Heart right ventricle (tissue), 16 donors: ENCODE measurements around the gene MRAS. TPM values are rescaled to one million over a fixed set of nuclear protein-coding genes. Genes with fewer than 3 reads are reported as not detected.

Source experiments
- ATAC-seq, 8 donors: fragments of 200-7000 bp; cut with Tn5 transposase; one replicate each; pipeline ENCODE4 v1.9.1; 2020; ENCODE audit warnings: mild to moderate bottlenecking in 8 of 8, moderate library complexity in 8 of 8, moderate number of reproducible peaks in 1 of 8
- DNase-seq, 2 donors: peaks; one replicate each; pipeline ENCODE4 v3.0.0-alpha.2; 2020
- H3K27ac ChIP-seq, 10 donors: fragments of 200-600 bp; sonication (generic) in 2 of 10; one replicate each; pipeline versions ENCODE4 v1.5.0 to v1.8.0; 2020 to 2022; ENCODE audit warnings: mild to moderate bottlenecking in 3 of 10
- H3K27me3 ChIP-seq, 7 donors: fragments of 200-600 bp; one replicate each; pipeline ENCODE4 v1.8.0; 2021 to 2022; ENCODE audit warnings: mild to moderate bottlenecking in 2 of 7
- H3K36me3 ChIP-seq, 9 donors: fragments of 200-600 bp; sonication (generic) in 1 of 9; one replicate each; pipeline versions ENCODE4 v1.5.0 to v1.8.0; 2020 to 2022; ENCODE audit warnings: mild to moderate bottlenecking in 2 of 9
- H3K4me1 ChIP-seq, 9 donors: fragments of 200-600 bp; sonication (generic) in 1 of 9; one replicate each; pipeline versions ENCODE4 v1.5.0 to v1.8.0; 2020 to 2022; ENCODE audit warnings: mild to moderate bottlenecking in 4 of 9
- H3K4me3 ChIP-seq, 10 donors: fragments of 200-600 bp; sonication (generic) in 2 of 10; one replicate each; pipeline versions ENCODE4 v1.5.0 to v1.8.0; 2020 to 2022; ENCODE audit warnings: mild to moderate bottlenecking in 7 of 10, moderate library complexity in 2 of 10
- H3K9me3 ChIP-seq, 11 donors: fragments of 200-600 bp in 10 of 11; sonication (generic) in 2 of 11; one replicate each; pipeline versions ENCODE4 v1.5.0 to v1.8.0; 2013 to 2022; ENCODE audit warnings: mild to moderate bottlenecking in 2 of 11, control low read depth in 1 of 11, moderate library complexity in 1 of 11
- WGBS, 2 donors: extraction: QIAGEN DNeasy Blood & Tissue Kit; methylation state at CpG; one replicate each; pipeline ENCODE4 v1.1.7; 2013; ENCODE audit warnings: inconsistent platforms in 1 of 2; 5-methylcytosine and 5-hydroxymethylcytosine counted together
- intact Hi-C, 10 donors: fragments of 100-400 bp; cut with DNase I; formaldehyde crosslinking; loops; one replicate each; pipeline versions ENCODE4 v1.11.1 to v1.14.2; 2022
- polyA plus RNA-seq, 2 donors: library from polyadenylated mRNA; stranded (reverse); fragments of 200-250 nt; gene quantifications; one replicate each; pipeline ENCODE4 v1.2.3, GENCODE V29; 2013
- total RNA-seq, 10 donors: library from RNA; stranded (reverse); fragmentation: NEBNext Ultra II Directional in 3 of 10; extraction: Animal tissue kit (Norgen Biotek cat#: 25700) in 3 of 10; gene quantifications; one replicate each; pipeline versions ENCODE4 v1.2.1 to v1.2.4, GENCODE V29; 2021 to 2023
- TF ChIP-seq, protein P1 (sequence below), 9 donors: fragments of 200-600 bp; sonication (generic) in 2 of 9; IDR thresholded peaks; one replicate each; pipeline versions ENCODE4 v1.5.0 to v1.8.0; 2021 to 2022; ENCODE audit warnings: antibody characterized with exemption in 9 of 9, mild to moderate bottlenecking in 5 of 9, moderate library complexity in 1 of 9
- donor health status: Arrhythmogenic right ventricular cardiomyopathy.
- donor health status: ischemic (EF 13 %, LVEDD 7.1; RV severe dilation, severe dysfunction).
- donor health status: healthy with polysubstance abuse.
- donor health status: DM: no; HTN: yes; CAD: no.
- donor health status: DM: no; HTN: no; CAD: no.
- donor health status: ischemic (EF 25% LVEDD 6.9; RV normal size, moderate dysfunction).
- donor health status: ischemic (EF 25% LVEDD 5.7; RV mildly dilated, moderate dysfunction).
- donor health status: healthy.
- donor health status: DM: yes; HTN: yes; CAD: no.
- donor health status: Ischemic cardiomyopathy.
- donor health status: ischemic (EF 35%, LVEDD 5.7; RV mildly dilated, moderate dysfunction).
- donor health status: nonischemic (EF 11% LVEDD 7.7; RV severe dilation, severe dysfunction).
- donor health status: DM: yes; HTN: yes; CAD: no.
- donor health status: PGD.
- donor health status: ischemic (EF 29% LVEDD 5.4; RV normal size, mild dysfunction).
- donor health status: nonischemic (EF 23%, LVEDD 6.1; RV moderate dilation, normal function).

MRAS gene
- total and polyA plus RNA-seq, 12 donors: 78.6 to 381 (median 256) TPM

DNA sequence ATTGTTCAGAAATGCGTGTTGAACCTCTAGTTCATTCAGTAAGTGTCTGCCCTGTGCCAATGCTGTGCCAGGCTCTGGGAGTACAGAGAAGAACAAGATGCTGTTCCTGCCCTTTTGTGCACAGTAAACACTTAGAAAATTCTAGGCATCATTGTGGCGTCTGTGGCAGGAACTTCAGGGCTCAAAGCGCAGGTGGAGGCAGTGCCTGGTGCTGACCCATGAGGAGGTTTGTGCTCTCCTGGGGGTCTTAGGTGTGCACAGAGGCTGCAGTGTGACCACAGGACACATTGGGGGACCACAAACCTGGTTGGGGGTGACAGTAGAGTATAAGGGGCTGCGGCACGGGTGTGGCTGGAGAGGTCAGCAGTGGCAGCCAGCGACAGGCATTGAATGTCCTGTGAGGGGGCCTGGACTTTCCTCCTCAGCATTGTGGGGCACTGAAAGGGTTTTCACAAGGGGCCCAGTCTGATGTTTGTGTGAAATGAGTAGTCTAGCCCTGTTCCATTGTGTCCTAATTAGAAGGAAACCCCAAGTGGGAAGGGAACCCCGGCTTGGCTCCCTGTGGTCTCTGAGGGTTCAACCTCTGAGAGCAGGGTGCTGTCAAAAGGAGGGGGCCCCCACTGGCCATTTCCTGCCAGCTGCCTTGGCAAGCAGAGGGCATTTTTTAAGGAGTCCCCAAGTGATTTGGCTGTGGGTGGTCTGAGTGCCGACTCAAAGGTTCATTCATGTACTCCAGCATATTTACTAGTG lies 20.9 kb downstream of the MRAS start:
- TF ChIP-seq, protein P1, sequence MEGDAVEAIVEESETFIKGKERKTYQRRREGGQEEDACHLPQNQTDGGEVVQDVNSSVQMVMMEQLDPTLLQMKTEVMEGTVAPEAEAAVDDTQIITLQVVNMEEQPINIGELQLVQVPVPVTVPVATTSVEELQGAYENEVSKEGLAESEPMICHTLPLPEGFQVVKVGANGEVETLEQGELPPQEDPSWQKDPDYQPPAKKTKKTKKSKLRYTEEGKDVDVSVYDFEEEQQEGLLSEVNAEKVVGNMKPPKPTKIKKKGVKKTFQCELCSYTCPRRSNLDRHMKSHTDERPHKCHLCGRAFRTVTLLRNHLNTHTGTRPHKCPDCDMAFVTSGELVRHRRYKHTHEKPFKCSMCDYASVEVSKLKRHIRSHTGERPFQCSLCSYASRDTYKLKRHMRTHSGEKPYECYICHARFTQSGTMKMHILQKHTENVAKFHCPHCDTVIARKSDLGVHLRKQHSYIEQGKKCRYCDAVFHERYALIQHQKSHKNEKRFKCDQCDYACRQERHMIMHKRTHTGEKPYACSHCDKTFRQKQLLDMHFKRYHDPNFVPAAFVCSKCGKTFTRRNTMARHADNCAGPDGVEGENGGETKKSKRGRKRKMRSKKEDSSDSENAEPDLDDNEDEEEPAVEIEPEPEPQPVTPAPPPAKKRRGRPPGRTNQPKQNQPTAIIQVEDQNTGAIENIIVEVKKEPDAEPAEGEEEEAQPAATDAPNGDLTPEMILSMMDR (IDR thresholded peaks at IDR 0.05): no peak
- Histone ChIP-seq H3K4me3 (no peak overlapping the region), H3K36me3 (peaks cover 0 to 14% (median 0%) of the 10 kb centered on the region in 9 donors), H3K27me3 (no peaks in the 10 kb centered on the region), H3K9me3 (peaks cover 0 to 3% (median 0%) of the 10 kb centered on the region in 11 donors), H3K4me1 (peaks cover 35 to 96% (median 74%) of the 10 kb centered on the region in 9 donors), H3K27ac (peak overlapping the region; percentile 44 to 94 (median 82))
- no peak for ATAC-seq
- intact Hi-C loops: no loop called here
- 51 to 66% methylated on average over 8 of the region's 8 CpGs for WGBS, 2 donors
- DNase-seq: no peak

DNA sequence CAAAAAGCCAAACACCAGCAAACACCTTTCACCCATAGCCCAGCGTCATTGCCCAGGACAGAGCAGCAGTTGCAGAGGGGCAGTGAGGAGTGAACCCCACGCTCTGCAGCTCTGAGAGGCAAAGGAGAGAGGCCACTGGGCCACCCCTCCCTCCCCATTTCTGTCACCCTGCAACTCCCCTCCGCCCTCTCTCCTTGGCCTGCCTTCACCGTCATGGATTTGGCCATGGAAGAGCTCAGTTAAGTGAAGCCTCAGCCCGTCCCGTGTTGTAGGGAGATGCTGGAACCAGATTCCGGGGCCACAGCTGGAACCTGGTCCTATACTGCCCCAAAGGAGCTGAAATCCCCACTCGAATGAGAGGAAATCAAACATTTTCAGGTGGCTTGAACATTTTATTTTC lies 21.9 kb downstream of the MRAS start:
- intact Hi-C loops: no loop called here
- peaks cover 0 to 3% (median 0%) of the 10 kb centered on the region in 11 donors for H3K9me3 ChIP-seq
- TF ChIP-seq, protein P1 (IDR thresholded peaks at IDR 0.05): no peak
- no peak overlapping the region for H3K4me3 ChIP-seq
- WGBS, 2 donors: 72 to 80% methylated on average over 8 of the region's 8 CpGs
- peaks cover 0 to 14% (median 0%) of the 10 kb centered on the region in 9 donors for H3K36me3 ChIP-seq
- peak overlapping the region; percentile 16 to 94 (median 82) for H3K27ac ChIP-seq
- no peak for DNase-seq
- peak in 1 of 8 donors; percentile 7 for ATAC-seq
- H3K27me3 ChIP-seq: no peaks in the 10 kb centered on the region
- H3K4me1 ChIP-seq: peaks cover 29 to 96% (median 73%) of the 10 kb centered on the region in 9 donors

DNA sequence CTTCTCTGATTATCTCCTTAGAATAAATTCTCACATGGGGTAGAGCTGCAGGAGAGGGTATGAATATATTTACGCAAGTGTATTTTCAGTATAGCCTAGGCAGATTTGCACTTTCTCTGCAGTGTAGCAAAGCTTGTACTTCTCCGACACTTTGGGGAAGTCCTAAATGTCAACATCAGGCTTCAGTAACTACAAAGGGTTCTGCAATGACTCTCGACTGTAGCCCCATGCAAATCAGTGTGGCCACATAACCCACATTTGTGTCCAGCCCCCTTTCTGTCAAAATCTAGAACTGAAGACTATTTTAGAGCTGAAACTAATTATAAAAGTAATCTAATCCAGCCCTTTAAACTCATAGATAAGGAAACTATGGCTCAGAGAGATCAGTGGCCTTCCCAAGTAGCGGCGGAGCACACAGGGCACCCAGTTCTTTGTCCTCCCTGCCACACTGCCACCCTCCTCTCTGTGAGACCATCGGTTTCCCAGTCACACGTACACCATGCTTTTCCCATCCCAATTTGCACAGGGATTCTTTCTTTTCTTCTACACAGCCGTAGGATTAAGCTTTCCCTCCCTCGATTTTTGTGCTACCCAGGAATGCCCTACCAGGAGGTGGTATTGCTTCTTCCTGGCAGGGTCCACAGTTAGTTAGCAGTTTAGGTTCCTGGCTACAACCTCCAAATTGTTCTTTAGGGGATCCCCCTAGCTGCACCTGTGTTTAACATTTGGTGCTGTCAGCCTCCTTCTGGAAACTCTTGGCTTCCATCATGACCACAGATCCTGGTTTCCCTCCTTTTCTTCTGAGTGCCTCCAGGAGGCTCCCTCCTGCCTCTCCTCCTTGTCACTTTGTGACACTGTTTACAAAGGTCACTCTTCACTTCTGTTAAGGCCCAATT lies 22.9 kb downstream of the MRAS start:
- H3K4me1 ChIP-seq: peaks cover 20 to 94% (median 67%) of the 10 kb centered on the region in 9 donors
- ATAC-seq: no peak
- TF ChIP-seq, protein P1 (IDR thresholded peaks at IDR 0.05): no peak
- peaks cover 0 to 18% (median 0%) of the 10 kb centered on the region in 9 donors for H3K36me3 ChIP-seq
- no peak for DNase-seq
- peak overlapping the region; percentile 11 to 94 (median 82) for H3K27ac ChIP-seq
- no peak overlapping the region for H3K4me3 ChIP-seq
- no peaks in the 10 kb centered on the region for H3K27me3 ChIP-seq
- 60 to 72% methylated on average over 9 of the region's 9 CpGs for WGBS, 2 donors
- intact Hi-C loops: no loop called here
- H3K9me3 ChIP-seq: peaks cover 0 to 3% (median 0%) of the 10 kb centered on the region in 11 donors

DNA sequence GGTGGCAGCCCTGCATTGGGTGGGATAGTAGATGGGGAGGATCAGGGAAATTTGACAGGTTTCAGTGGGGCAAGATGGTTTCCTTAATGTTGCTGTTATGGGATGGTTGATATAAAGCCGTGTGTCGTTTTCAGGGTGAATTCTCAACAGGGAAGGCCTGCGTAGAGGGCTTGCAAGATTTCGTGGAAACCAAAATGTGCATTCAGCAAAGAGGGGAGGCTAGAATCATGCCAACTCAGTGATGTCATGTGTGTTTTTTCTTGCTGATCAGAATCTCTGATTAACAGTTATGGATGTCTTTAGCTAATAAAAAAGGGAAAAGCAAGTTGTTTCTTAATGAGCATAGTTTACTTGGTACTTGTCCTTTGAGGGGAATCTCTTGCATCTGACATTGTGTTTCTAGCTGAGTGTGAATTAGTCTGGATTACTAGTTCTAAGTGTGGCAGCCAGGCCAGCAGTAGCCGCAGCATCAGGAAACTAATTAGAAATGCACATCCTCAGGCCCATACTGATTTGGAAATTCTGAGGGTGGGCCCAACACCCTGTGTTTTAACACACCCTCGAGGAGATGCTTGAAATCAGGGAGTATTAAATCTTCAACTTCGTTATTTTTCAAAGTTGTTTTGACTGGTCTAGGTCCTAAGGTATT lies 24.8 kb downstream of the MRAS start:
- peaks cover 0 to 3% (median 0%) of the 10 kb centered on the region in 11 donors for H3K9me3 ChIP-seq
- intact Hi-C loops: no loop called here
- H3K4me3 ChIP-seq: no peak overlapping the region
- ATAC-seq (no peak), DNase-seq (no peak)
- no peaks in the 10 kb centered on the region for H3K27me3 ChIP-seq
- 85 to 86% methylated on average over 7 of the region's 7 CpGs for WGBS, 2 donors
- H3K4me1 ChIP-seq: peaks cover 11 to 93% (median 62%) of the 10 kb centered on the region in 9 donors
- H3K36me3 ChIP-seq: peaks cover 0 to 28% (median 0%) of the 10 kb centered on the region in 9 donors
- peak overlapping the region in 9 of 10 donors; percentile 12 to 94 (median 86) for H3K27ac ChIP-seq
- TF ChIP-seq, protein P1 (IDR thresholded peaks at IDR 0.05): no peak
